Vagina (tissue), 2 donors: ENCODE results near the gene UQCRHL.

Experiments
- CTCF ChIP-seq, 3 experiments: fragments of 450-650 bp in 2 of 3; fragments of 200-600 bp in 1 of 3; sonication (generic) in 1 of 3; IDR thresholded peaks; one replicate each; pipeline ENCODE4 v1.5.1; 2017 to 2019; ENCODE audit warnings: antibody characterized with exemption in 3 of 3, mild to moderate bottlenecking in 2 of 3, moderate library complexity in 2 of 3
- POLR2A ChIP-seq, 2 donors: fragments of 450-650 bp; IDR thresholded peaks; one replicate each; pipeline ENCODE4 v1.6.1; 2017; ENCODE audit warnings: antibody characterized with exemption in 2 of 2, mild to moderate bottlenecking in 2 of 2, moderate library complexity in 2 of 2
- POLR2AphosphoS5 ChIP-seq, 2 donors: sonication (generic); formaldehyde crosslinking; IDR thresholded peaks; one replicate each; pipeline ENCODE4 v1.9.0; 2017; ENCODE audit warnings: antibody characterized with exemption in 2 of 2, mild to moderate bottlenecking in 2 of 2, low read depth in 1 of 2; ENCODE audit not compliant: insufficient read depth in 1 of 2

GRCh38 chr1:15843826-15844572 lies 36.5 kb upstream of the UQCRHL start:
- TF ChIP-seq POLR2A (IDR thresholded peaks at IDR 0.05) (no peak), CTCF (IDR thresholded peaks at IDR 0.05) (no peak), POLR2AphosphoS5 (IDR thresholded peaks at IDR 0.05; ENCODE audit: insufficient read depth in 1 of 2, low read depth in 1 of 2) (no peak)
